ENCODE measurements around the gene LYG1. TPM values are rescaled to one million over a fixed set of nuclear protein-coding genes. Genes with fewer than 3 reads are reported as not detected.
"Not testable (repeated sequence)": the region's sequence is repeated elsewhere in the genome, so short reads cannot be mapped to it uniquely, and the experiment has no call there.

Gene LYG1
- total RNA-seq, 1 donor from 2014 or later, result 2.0 TPM

DNA sequence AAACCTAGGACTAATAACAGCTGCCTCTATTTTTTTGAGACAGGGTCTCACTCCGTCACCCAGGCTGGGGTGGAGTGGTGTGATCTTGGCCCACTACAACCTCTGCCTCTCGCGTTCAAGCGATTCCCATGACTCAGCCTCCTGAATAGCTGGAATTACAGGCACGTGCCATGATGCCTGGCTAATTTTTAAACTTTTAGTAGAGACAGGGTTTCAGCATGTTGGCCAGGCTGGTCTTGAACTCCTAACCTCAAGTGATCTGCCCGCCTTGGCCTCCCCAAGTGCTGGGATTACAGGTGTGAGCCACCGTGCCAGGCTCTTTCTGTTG is 16.8 kb upstream of the LYG1 start:
- H3K27me3 Mint-ChIP-seq (ENCODE audit: low read depth); intact Hi-C loops (cut with micrococcal nuclease); DNase-seq (ENCODE audit: low spot score); H3K27ac Mint-ChIP-seq; H3K4me1 Mint-ChIP-seq (ENCODE audit: low read depth); H3K9me3 Mint-ChIP-seq; H3K4me3 Mint-ChIP-seq (ENCODE audit: low read depth): not testable (repeated sequence)
- peaks cover 59% of the 10 kb centered on the region for H3K36me3 Mint-ChIP-seq (ENCODE audit: low read depth)

DNA sequence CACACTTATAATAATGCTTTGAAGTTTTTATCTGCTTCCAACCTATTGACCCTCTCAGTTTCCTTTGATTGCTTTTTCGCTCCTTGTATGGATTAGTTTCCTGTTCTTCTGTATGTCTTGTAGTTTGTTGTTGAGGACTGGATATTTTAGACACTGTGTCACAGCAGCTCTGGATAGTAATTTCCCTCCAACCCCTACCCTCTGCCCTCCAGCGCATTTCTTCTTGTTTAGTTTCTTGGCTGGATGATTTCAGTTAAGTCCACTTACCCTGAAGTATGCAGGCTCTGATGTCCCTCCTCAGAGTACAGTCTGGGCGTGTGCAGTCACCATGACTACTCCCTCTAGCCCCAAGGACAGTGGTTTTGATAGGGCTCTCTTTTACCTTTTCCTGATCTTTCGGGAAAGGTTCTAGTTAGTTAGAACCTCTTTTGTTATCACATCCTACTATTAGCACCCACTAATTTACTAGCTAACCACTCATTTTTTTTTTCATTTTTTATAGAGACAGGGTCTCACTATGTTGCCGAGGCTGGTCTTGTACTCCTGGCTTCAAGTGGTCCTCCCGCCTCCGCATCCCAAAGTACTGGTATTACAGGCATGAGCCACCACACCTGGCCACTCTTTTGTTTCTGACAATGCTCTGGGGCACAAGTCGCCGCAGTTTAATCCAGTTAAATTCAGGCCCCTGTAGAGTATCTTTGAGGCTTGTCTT is 16.3 kb upstream of the LYG1 start:
- Mint-ChIP-seq H3K4me3 (ENCODE audit: low read depth) (no peak overlapping the region), H3K36me3 (ENCODE audit: low read depth) (peaks cover 61% of the 10 kb centered on the region), H3K9me3 (peaks cover 5% of the 10 kb centered on the region), H3K27ac (no peak overlapping the region), H3K4me1 (ENCODE audit: low read depth) (no peaks in the 10 kb centered on the region), H3K27me3 (ENCODE audit: low read depth) (no peaks in the 10 kb centered on the region)
- DNase-seq (ENCODE audit: low spot score), result no peak
- intact Hi-C loops (cut with micrococcal nuclease), result no loop called here

DNA sequence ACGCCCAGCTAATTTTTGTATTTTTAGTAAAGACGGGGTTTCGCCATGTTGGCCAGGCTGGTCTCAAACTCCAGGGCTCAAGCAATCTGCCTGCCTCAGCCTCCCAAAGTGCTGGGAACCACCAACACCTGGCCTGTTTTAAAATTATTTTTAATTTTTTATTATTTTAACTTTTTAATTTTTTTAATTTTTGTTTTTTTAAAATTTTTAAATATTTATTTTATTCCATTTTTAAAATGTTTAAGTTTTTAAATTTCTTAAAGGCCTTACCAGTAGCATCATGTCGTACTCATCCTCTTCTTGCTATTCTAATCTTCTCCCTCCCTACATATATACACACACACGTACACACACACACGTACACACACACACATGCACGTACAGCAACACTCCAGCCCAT is 1.4 kb downstream of the LYG1 start:
- Mint-ChIP-seq H3K4me3 (ENCODE audit: low read depth) (no peak overlapping the region), H3K27ac (no peak overlapping the region), H3K27me3 (ENCODE audit: low read depth) (no peaks in the 10 kb centered on the region), H3K9me3 (no peaks in the 10 kb centered on the region), H3K4me1 (ENCODE audit: low read depth) (no peaks in the 10 kb centered on the region), H3K36me3 (ENCODE audit: low read depth) (peaks cover 9% of the 10 kb centered on the region)
- intact Hi-C loops (cut with micrococcal nuclease), result no loop called here
- no peak for DNase-seq (ENCODE audit: low spot score)

DNA sequence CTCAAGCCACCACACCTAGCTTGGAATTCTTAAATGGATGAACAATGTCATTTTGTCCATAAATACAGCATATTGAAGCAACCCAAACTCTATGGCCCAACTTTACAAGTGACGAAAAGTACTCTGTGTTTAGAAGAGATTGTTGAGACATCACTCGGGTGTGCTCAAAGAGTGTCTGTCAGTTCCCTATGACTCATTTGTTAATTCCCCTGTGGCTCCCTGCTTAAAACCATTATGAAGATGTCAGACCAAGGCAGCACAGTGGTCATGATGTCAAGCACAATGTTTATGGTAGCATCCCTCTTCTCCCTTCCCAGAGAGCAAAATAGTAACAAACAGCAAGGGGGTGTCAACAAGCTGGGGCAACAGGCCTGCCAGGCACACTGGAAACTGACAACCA is 3.0 kb downstream of the LYG1 start:
- Mint-ChIP-seq H3K4me3 (ENCODE audit: low read depth) (no peak overlapping the region), H3K4me1 (ENCODE audit: low read depth) (no peaks in the 10 kb centered on the region), H3K27ac (no peak overlapping the region), H3K36me3 (ENCODE audit: low read depth) (peaks cover 3% of the 10 kb centered on the region), H3K27me3 (ENCODE audit: low read depth) (no peaks in the 10 kb centered on the region), H3K9me3 (no peaks in the 10 kb centered on the region)
- intact Hi-C loops (cut with micrococcal nuclease), result no loop called here
- DNase-seq (ENCODE audit: low spot score), result no peak

DNA sequence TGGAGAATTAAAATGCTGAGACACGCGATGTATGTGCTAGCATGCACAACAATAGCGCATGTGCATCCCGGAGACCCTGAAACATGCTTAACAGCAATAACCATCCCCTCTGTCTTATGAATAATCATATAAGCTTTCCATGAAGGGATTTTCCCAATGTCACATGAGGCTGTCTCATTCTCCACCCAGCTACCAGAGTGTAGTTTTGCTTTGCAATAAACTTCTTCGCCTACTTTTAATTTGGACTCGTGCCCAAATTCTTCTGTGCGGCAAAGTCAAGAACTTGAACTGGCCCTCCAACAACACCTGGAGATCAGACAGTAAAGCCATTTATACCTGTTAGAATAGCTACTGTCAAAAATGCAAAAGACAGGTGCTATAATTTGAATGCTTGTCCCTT is 15.5 kb downstream of the LYG1 start:
- H3K27ac Mint-ChIP-seq, result no peak overlapping the region
- H3K36me3 Mint-ChIP-seq (ENCODE audit: low read depth), result peaks cover 16% of the 10 kb centered on the region
- H3K4me1 Mint-ChIP-seq (ENCODE audit: low read depth), result no peaks in the 10 kb centered on the region
- intact Hi-C loops (cut with micrococcal nuclease), result no loop called here
- no peaks in the 10 kb centered on the region for H3K27me3 Mint-ChIP-seq (ENCODE audit: low read depth)
- H3K4me3 Mint-ChIP-seq (ENCODE audit: low read depth), result no peak overlapping the region
- peaks cover 2% of the 10 kb centered on the region for H3K9me3 Mint-ChIP-seq
- DNase-seq (ENCODE audit: low spot score), result no peak

DNA sequence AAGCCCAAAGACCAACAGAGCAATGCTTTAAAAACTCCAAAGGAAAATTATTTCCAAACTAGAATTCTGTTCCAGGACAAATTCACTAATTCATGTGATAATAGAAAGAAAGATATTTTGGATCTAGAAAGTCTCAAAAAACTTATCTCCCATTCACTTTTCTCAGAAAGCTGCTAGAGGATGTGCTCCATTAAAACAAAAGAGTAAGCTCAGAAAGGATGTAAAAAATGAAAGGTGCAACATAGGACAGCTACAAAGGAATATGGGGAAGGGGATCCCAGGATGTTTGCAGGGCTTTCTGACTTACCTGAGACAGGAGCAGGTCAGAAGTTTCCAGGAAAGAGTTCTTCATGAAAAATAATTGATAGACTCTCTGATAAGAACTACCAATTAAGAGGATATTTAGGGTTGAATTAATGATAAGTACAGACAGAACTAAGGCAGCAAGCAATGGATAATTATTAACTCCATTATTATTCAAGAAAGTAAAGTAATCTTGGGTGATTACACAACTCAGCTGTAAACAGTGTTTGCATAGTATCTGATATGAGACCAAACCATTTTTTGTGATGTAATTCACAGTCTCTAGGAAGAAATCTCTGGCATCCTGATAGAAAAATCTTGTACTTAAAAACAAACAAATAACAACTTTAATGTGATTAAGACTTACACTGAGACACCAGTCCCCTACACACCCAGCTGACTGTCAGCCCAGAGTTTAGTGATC is 20.9 kb downstream of the LYG1 start:
- Mint-ChIP-seq H3K4me1 (ENCODE audit: low read depth) (no peaks in the 10 kb centered on the region), H3K36me3 (ENCODE audit: low read depth) (peaks cover 25% of the 10 kb centered on the region), H3K4me3 (ENCODE audit: low read depth) (no peak overlapping the region), H3K27me3 (ENCODE audit: low read depth) (no peaks in the 10 kb centered on the region), H3K9me3 (peaks cover 13% of the 10 kb centered on the region), H3K27ac (no peak overlapping the region)
- DNase-seq (ENCODE audit: low spot score), result no peak
- intact Hi-C loops (cut with micrococcal nuclease), result no loop called here

DNA sequence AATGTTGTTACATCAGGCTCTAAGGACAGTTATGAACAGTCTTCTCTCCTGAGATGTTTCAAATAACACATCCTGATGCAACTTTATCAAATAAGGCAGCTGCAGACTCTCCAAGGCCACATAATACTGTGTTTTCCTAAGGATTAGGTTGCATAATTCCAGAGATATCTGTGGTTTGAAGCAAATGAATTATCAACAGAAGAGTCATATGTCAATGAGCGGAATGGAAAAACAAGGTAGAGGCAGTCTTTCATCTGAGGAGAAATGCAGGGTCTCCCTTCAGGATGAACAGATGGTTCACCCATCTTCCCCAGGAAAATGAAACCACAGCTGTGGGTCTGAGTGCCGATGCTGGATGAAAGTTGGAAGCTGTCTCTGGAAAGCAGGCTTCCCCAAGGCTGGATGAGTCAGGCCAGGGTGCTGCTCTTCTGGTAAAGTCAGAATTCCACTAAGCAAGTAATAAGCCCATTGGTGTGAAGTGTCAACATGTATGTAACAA is 22.2 kb downstream of the LYG1 start:
- no peak for DNase-seq (ENCODE audit: low spot score)
- H3K9me3 Mint-ChIP-seq, result peaks cover 13% of the 10 kb centered on the region
- H3K27me3 Mint-ChIP-seq (ENCODE audit: low read depth), result no peaks in the 10 kb centered on the region
- intact Hi-C loops (cut with micrococcal nuclease), result no loop called here
- H3K4me3 Mint-ChIP-seq (ENCODE audit: low read depth), result no peak overlapping the region
- peaks cover 25% of the 10 kb centered on the region for H3K36me3 Mint-ChIP-seq (ENCODE audit: low read depth)
- H3K27ac Mint-ChIP-seq, result no peak overlapping the region
- no peaks in the 10 kb centered on the region for H3K4me1 Mint-ChIP-seq (ENCODE audit: low read depth)

DNA sequence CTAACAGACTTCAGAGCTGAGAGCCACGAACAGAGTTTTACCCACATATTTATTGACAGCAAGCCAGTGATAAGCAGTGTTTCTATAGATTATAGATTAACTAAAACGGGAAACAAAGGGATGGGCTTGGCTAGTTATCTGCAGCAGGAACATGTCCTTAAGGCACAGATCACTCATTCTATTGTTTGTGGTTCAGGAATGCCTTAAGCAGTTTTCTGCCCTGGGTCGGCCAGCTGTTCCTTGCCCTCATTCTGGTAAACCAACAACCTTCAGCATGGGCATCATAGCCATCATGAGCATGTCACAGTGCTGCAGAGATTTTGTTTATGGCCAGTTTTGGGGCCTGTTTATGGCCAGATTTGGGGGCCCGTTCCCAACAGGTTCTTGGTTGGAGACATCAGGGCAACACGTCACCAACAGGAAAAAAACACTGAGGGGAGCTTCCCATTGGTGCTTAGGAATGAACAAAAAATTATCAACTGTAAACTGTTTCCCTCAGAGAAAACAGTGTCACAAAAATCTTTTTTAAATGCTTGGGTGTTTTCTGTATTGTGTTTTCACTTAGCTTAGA is 22.7 kb downstream of the LYG1 start:
- H3K27ac Mint-ChIP-seq; DNase-seq (ENCODE audit: low spot score); H3K4me1 Mint-ChIP-seq (ENCODE audit: low read depth); H3K27me3 Mint-ChIP-seq (ENCODE audit: low read depth); intact Hi-C loops (cut with micrococcal nuclease); H3K4me3 Mint-ChIP-seq (ENCODE audit: low read depth): not testable (repeated sequence)
- H3K9me3 Mint-ChIP-seq, result peaks cover 13% of the 10 kb centered on the region
- peaks cover 23% of the 10 kb centered on the region for H3K36me3 Mint-ChIP-seq (ENCODE audit: low read depth)

DNA sequence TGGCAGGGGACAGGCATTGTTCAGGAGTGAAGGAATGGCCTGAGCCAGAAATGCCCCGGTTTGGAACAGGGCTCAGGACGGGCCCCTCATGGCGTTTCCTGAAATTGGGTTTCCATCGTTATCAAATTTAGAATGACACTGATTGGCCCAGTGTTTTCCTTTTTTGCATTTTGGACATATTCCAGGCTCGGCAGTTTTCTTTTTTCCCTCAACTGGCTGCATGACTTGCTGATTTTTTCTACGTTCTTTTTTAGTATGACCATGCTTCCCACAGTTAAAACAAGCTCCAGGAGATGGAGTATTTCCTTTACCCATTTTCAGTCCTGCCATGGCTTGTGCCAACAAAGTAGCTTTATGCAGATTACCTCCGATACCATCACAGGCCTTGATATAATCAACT is 25.1 kb downstream of the LYG1 start:
- Mint-ChIP-seq H3K4me1 (ENCODE audit: low read depth) (no peaks in the 10 kb centered on the region), H3K4me3 (ENCODE audit: low read depth) (no peak overlapping the region), H3K9me3 (peaks cover 20% of the 10 kb centered on the region), H3K27ac (no peak overlapping the region), H3K36me3 (ENCODE audit: low read depth) (peaks cover 17% of the 10 kb centered on the region), H3K27me3 (ENCODE audit: low read depth) (no peaks in the 10 kb centered on the region)
- intact Hi-C loops (cut with micrococcal nuclease), result no loop called here
- no peak for DNase-seq (ENCODE audit: low spot score)

DNA sequence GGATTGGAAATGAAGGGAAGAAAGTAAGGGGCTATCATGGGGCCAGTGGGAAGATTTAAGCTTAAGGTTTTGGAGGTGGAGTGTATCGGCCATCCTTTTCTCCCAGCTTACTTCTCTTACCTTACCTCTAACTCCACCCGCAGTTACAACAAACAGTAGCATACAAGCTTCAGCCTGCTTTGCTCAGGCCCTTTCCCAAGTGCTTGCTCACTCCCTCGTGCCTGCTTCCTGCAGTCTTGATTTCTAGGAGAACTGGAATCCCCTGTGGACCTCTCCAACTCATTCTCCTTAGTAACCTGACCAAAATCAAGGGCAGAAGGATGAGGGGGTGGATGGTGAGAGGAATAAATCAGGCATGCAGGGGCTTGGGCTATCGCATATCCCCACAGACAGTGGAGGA is 39.8 kb downstream of the LYG1 start:
- no peak for DNase-seq (ENCODE audit: low spot score)
- Mint-ChIP-seq H3K4me3 (ENCODE audit: low read depth) (no peak overlapping the region), H3K27ac (no peak overlapping the region), H3K9me3 (no peaks in the 10 kb centered on the region), H3K4me1 (ENCODE audit: low read depth) (no peaks in the 10 kb centered on the region), H3K36me3 (ENCODE audit: low read depth) (no peaks in the 10 kb centered on the region), H3K27me3 (ENCODE audit: low read depth) (peaks cover 2% of the 10 kb centered on the region)
- intact Hi-C loops (cut with micrococcal nuclease), result no loop called here

DNA sequence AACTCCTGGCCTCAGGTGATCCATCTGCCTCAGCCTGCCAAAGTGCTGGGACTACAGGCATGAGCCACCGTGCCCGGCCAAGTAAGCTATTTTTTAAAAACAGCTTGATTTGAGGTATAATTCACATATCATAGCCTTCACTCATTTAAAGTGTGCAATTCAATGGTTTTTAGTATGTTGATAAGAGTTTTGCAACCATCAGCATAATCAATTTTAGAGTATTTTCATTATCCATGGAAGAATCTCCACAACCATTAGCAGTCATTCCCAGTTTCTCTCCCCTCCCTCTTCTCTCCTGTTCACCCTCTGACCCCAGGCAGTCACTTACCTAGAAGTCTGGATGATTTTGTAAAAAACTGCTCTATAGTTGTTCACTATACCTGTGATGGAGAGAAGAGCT is 40.8 kb downstream of the LYG1 start:
- Mint-ChIP-seq H3K9me3 (no peaks in the 10 kb centered on the region), H3K27me3 (ENCODE audit: low read depth) (peaks cover 2% of the 10 kb centered on the region), H3K4me1 (ENCODE audit: low read depth) (no peaks in the 10 kb centered on the region), H3K27ac (no peak overlapping the region), H3K36me3 (ENCODE audit: low read depth) (no peaks in the 10 kb centered on the region), H3K4me3 (ENCODE audit: low read depth) (no peak overlapping the region)
- DNase-seq (ENCODE audit: low spot score), result no peak
- intact Hi-C loops (cut with micrococcal nuclease), result no loop called here

DNA sequence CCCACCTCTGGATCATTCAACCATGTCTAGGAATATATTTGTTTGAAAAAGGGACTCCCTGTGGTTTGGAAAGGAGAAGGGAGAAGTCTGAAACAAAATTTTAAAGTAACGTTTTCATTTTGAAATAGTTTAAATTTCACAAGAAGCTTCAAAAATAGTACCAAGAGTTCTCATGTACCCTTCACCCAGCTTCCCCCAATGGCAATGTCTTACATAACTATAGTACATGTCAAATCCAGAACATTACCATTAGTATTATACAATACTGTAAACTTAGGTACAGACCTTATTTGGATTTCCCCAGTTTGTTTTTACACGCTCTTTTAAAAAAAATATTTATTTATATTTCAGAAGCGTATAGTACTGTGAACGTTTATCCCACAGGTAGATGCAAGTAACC is 41.5 kb downstream of the LYG1 start:
- DNase-seq (ENCODE audit: low spot score), result no peak
- no peak overlapping the region for H3K4me3 Mint-ChIP-seq (ENCODE audit: low read depth)
- no peaks in the 10 kb centered on the region for H3K36me3 Mint-ChIP-seq (ENCODE audit: low read depth)
- H3K27me3 Mint-ChIP-seq (ENCODE audit: low read depth), result peaks cover 2% of the 10 kb centered on the region
- H3K27ac Mint-ChIP-seq, result no peak overlapping the region
- no peaks in the 10 kb centered on the region for H3K4me1 Mint-ChIP-seq (ENCODE audit: low read depth)
- H3K9me3 Mint-ChIP-seq, result no peaks in the 10 kb centered on the region
- intact Hi-C loops (cut with micrococcal nuclease), result no loop called here

DNA sequence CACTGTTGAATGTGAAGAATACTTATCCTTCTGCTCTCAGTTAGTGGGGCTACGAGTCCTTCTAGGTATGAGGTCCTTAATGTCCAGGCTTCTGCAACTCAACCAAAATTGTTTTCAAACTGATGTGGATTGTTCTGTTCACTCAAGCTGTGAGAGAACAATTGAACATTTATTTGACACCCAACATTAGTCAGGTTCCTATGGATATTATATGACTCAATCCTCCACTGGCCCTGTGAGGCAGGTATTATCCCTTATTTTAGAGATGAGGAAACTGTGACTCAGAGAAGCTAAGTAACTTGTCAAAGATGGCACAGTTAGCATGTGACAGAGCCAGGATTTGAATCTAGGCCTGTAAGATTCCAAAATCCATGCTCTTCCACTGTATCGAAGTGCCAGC is 44.3 kb downstream of the LYG1 start:
- Mint-ChIP-seq H3K27ac (no peak overlapping the region), H3K4me1 (ENCODE audit: low read depth) (no peaks in the 10 kb centered on the region), H3K27me3 (ENCODE audit: low read depth) (peaks cover 2% of the 10 kb centered on the region), H3K4me3 (ENCODE audit: low read depth) (no peak overlapping the region), H3K36me3 (ENCODE audit: low read depth) (no peaks in the 10 kb centered on the region), H3K9me3 (no peaks in the 10 kb centered on the region)
- intact Hi-C loops (cut with micrococcal nuclease), result no loop called here
- no peak for DNase-seq (ENCODE audit: low spot score)
